ENCODE results near the gene MUC4.
"Not testable (repeated sequence)": the region's sequence is repeated elsewhere in the genome, so short reads cannot be mapped to it uniquely, and the experiment has no call there.

MUC4 gene

DNA sequence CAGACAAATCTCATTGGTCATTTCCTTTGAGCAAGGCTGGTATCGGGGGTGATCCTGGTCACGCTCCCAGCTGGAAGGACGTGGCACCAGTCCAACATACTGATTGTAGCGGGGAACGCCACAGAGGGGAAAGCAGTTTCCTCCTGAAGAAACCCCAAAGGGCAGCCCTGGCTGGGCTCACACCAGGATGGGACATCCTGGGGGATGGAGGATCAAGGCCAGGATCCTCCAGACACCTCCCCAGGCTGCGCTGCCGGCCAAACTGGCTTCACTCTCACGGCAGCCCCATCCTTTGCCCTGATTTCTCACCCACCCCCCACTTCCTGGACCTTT lies 54.3 kb downstream of the MUC4 start:
- no peak for DNase-seq

GRCh38 chr3:195755791-195756676 lies 55.7 kb downstream of the MUC4 start:
- DNase-seq = peak; percentile 71

DNA sequence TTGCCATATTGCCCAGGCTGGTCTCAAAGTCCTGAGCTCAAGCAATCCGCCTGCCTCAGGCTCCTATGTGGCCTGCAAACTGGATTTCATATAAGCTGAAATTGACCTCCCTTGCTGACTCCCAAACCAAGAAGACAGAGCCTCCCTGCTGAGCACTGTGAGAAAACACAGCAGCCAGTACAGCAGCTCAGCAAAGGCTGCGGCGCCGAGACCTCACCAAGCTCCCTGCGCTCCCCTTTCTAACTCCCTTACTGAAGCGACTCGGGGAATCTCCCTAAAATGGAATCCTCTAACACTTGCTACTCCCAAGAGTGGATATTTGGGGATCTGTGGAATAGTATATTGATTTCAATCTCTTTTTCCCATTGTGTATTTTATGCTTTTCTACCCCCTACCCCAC lies 56.3 kb downstream of the MUC4 start:
- DNase-seq = no peak

- no peak for DNase-seq
These were observed 56.8 kb downstream of the MUC4 start for GRCh38 chr3:195754906-195755305.

DNA sequence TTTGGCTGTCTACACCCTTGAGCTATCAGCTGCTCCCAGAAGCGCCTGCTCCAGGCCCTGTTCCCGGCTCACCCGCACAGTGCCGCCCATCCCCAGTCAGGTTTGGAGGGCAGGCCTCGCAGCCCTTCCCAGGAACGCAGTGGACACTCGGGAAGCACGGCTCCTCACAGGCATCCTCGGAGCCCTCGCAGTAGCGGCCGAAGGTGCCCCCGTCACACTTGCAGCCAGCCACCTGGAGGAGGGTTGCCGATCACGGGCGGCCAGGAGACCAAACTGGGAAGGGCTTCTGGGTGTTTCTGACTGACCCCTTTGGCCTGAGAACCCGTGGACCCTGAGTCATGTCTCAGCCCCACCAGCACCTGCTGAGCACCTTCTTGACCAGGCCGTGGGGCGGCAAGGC lies 57.6 kb downstream of the MUC4 start:
- DNase-seq = no peak

DNA sequence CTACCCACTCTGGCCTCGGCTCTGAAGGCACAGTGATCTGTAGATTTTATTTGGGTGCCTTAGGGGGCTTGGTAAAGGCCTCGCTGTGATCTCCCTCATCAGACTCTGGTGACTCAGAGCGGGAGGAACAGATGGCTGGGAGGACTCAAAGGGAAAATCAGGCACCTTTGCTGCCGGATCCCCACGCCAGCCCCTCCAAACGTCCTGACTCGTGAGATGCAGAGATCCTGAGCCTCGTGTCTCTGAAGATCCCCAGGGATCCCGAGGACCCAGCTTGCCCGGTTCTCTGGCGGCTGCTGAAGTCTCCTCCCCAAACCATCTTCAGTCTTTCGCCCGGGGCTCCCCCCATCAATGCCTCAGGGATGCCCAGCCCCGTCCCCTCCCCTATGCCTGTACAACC lies 58.1 kb downstream of the MUC4 start:
- DNase-seq = no peak

GRCh38 chr3:195752546-195753331 lies 59.0 kb downstream of the MUC4 start:
- DNase-seq = no peak

GRCh38 chr3:195752066-195752465 lies 59.7 kb downstream of the MUC4 start:
- DNase-seq = no peak

GRCh38 chr3:195751560-195751959 lies 60.2 kb downstream of the MUC4 start:
- DNase-seq = no peak

- no peak for DNase-seq
These were observed 60.8 kb downstream of the MUC4 start for GRCh38 chr3:195750797-195751520.

DNA sequence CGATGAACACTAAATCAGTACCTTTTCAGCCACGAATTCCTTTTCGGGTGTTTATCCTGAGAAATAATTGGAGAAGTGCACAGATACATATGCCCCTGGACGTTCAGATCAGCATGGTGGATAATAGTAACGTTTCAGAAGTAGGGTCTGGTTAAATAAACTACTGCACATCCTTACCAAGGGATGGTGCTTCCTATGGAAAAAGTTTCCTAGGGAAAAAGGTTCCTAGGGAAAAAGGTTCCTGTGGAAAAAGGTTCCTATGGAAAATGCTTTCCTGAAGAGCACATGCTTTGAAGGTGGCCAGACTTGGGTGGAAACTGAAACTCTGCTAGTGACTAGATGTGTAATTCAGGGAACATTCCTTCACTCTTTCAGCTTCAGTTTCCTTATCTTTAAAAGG lies 62.6 kb downstream of the MUC4 start:
- not testable (repeated sequence) for DNase-seq

GRCh38 chr3:195748661-195749060 lies 63.1 kb downstream of the MUC4 start:
- no peak for DNase-seq

GRCh38 chr3:195746751-195747150 lies 65.0 kb downstream of the MUC4 start:
- no peak for DNase-seq

- DNase-seq = no peak
These were observed 65.4 kb downstream of the MUC4 start for GRCh38 chr3:195746346-195746745.

GRCh38 chr3:195744437-195744836 lies 67.3 kb downstream of the MUC4 start:
- DNase-seq = no peak

DNA sequence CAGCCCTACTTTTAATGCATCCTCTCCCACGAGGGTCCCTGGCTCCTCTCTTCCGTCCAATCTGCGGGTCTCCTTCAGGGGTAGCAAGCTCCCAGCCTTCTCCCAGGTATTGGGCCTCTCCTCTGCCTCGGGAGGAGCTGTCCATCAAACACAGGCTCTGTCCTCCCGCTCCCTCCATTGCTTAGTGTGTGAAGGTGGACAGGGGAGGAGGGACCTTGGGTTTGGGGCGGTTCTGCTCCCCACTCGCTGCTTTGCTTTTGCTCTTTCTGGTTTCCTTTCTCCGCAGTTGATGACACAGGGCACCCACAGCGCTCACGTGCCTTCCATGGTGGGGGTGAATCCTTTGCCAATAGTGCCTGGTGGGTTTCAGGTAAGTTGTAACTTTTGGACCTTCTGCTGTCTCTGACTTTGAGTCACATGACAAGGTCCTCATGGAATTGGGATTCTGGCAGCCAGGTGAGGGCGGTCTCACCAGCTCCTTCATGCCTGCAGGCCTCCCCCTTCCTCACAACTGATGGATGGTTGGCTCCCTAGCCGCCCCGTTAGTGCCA lies 72.1 kb downstream of the MUC4 start:
- peak; percentile 55 for DNase-seq

DNA sequence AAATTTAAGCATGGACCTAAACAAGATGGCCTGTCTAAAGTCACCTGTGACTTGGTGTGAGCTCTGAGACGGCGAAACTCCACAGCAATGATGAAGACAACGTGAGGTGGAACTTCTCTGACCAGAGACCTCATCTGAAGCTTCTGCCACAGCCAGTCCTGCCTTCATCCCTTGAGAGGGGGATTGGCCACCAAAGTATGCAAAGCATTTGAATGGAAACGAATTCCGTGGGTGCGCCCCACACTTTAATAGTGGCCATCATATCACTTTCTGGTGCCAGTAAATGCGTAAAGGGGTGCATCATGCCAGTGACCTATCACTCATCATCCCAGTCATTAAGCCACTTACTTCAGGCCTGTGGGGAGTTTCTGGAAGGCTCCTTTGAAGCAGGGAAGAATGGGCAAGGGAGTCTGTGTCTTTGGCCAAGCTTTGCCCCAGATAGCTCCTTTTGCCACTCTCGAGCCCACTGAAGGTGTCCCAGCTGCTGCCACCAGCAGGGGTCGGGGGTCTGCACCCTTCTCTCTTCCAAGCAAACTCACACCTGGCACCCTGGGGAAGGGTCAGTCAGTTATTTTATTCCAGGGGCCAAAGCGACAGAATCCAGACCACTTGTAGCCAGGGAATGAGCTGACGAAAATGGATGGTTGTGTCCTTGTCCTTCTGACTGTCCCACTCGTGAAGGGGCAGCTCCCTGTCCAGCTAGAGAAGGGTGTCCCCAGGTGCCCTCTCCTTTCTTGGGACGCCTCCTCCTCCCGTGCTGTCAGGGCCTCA lies 73.3 kb downstream of the MUC4 start:
- DNase-seq = peak; percentile 53

- DNase-seq = peak; percentile 21
These were observed 73.9 kb downstream of the MUC4 start for GRCh38 chr3:195737782-195738181.

- peak; percentile 51 for DNase-seq
These were observed 74.8 kb downstream of the MUC4 start for GRCh38 chr3:195736866-195737490.

DNA sequence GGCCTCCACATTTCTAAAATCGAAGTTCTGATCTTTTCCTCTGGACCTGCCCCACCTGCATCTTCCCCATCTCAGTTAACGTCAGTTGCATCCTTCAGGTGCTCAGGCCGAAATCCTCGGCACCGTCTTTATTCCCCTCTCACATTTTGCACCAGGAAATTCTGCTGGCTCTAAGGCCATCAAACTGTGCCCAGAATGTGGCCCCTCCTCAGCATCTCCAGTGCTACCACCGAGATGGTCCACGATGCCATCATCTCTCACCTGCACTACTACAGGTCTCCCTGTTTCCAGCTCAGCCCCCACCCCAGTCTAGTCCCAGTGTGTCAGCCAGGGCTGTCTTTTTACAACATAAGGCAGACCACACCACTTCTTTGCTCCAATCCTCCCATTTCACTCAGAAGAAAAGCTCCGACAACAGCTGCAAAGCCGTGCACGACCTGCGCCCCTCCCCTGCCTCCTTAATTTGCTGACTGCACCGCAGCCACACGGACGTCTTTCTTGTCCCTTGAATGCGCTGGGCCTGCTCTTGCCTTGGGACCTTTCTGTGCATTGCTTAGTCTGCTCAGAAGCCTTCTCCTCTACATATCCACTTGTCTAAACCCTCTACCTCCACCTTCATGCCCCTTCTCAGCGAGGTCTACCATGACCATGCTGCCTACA lies 76.6 kb downstream of the MUC4 start:
- DNase-seq = peak; percentile 52

- DNase-seq = peak; percentile 61
These were observed 78.8 kb downstream of the MUC4 start for GRCh38 chr3:195732940-195733339.

All from activated effector memory CD4-positive, alpha-beta T cell treated with anti-CD3 and anti-CD28 coated beads, Interleukin-2, amount 50 U/mL, for 16 hours (primary cell).